AG08396 (cell line): ENCODE results near the gene FLNB.
"Not testable (repeated sequence)": the region's sequence is repeated elsewhere in the genome, so short reads cannot be mapped to it uniquely, and the experiment has no call there.

Experiments
- DNase-seq: peaks from one replicate; pipeline ENCODE4 v3.0.0; 2012; ENCODE audit warnings: low spot score, mixed read lengths

The FLNB gene

GRCh38 chr3:58029842-58030584, 21.8 kb downstream of the FLNB start:
- no peak for DNase-seq

- no peak for DNase-seq
These were observed 24.0 kb downstream of the FLNB start for GRCh38 chr3:58032186-58032585.

- DNase-seq = no peak
These were observed 26.7 kb downstream of the FLNB start for GRCh38 chr3:58034738-58035523.

DNA sequence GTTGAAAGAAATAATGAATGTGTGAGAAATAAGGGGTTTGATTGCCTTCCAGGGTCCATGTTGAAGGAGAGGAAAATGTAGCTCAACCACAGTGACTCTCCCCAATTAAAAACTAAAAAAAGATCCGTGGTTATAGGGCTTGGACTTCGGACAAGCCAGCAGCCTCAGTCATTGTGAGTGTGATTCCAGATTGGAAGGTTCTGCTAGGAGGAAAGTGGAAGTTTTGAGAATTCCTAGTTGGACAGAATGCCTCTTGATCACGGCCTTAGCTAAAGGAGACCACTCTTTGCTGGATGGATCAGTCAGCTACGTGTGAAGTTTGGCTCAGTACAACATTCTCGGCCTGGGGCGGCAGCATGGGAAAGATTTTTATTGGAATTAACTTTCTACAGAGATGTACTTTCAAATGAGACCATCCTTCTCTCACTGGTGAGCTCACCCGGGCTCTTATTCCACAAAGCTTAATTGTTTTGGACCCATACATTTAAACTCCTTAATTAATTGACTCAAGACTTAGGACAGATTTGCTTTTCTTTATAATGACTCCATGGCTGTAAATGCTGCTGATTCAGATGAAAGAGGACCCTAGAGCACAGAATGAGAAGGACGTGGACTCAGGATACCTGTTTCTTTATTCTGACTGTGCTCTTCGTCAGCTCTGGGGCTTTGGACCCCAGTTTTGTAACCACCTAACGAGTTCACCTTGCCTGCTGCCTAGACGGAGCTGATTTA, 27.5 kb downstream of the FLNB start:
- no peak for DNase-seq

DNA sequence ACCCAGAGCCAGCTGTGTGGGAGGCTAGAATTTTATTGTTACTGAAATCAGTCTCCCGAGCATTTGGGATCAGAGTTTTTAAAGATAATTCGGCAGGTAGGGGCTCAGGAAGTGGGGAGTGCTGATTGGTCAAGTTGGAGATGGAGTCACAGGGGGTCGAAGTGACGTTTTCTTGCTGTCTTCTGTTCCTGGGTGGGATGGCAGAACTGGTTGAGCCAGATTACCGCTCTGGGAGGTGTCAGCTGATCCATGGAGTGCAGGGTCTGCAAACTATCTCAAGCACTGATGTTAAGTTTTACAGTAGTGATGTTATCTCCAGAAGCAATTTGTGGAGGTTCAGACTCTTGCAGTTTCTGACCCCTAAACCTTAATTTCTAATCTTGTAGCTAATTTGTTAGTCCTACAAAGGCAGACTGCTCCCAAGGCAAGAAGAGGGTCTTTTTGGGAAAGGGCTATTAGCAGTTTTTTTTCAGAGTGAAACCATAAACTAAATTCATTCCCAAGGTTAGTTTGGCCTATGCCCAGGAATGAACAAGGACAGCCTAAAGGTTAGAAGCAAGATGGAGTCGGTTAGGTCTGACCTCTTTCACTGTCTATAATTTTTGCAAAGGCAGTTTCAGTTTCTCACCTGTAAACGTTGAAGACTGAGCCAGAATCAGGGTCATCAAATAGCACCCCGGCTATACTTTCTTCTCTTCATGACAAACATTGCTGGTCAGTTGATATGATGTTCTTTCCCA, 28.2 kb downstream of the FLNB start:
- DNase-seq = no peak

DNA sequence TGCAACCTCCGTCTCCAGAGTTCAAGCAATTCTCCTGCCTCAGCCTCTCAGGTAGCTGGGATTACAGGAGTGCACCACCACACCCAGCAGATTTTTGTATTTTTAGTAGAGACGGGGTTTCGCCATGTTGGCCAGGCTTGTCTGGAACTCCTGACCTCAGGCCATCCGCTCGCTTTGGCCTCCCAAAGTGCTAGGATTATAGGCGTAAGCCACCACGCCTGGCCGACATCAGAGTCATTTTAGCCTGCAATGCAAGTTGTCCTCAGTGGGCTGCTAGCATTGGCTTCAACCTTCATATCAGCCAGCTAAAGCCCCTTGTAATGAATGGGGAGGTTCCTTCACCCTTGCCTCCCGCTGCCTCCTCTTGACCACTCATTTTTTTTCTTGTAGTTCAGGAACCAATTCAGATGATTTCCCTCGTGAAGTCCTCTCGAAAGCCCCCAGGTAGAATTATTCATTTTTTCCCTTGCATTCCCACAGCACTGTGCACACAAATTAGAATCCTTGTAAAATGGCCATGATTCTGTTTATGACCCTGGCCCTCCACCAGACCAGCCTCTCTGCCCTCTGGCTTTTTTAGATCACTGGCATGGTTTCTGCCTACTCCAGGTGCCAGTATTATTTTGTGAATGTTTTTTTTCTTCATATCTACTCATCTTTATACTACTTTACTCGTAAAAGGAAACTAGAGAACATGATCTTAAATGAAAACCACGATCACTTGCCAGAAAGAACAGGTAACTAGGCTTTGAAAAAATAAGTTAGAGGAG, 29.1 kb downstream of the FLNB start:
- no peak for DNase-seq

- DNase-seq = no peak
These were observed 30.6 kb downstream of the FLNB start for GRCh38 chr3:58038675-58039292.

GRCh38 chr3:58039601-58040000, 31.4 kb downstream of the FLNB start:
- no peak for DNase-seq

GRCh38 chr3:58041182-58041825, 33.1 kb downstream of the FLNB start:
- DNase-seq = no peak

DNA sequence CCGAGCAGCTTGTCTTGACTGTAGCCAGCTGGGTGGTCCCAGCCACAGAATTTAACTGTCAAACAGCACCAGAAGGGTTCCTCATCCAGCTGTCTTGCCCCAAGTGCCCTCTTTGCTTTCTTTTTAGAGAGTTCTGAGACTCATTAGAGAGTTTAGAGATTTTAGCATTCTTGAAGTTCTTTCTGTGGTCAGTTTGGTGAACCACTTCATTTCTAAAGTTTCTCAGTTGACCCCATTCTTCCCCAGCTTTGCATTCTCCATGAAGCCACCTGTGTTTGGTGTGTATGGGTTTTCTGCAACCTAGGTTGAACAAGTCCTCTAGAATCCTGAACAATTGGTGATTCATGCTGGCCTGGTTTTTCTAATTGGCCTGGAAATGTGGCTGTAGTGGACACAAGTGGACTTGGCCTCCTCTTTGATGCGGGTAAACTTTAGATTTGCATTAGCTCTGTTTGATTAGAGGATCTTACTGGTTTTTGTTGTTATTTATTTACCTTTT, 33.7 kb downstream of the FLNB start:
- peak; percentile 43 for DNase-seq

GRCh38 chr3:58042947-58043707, 34.9 kb downstream of the FLNB start:
- no peak for DNase-seq

DNA sequence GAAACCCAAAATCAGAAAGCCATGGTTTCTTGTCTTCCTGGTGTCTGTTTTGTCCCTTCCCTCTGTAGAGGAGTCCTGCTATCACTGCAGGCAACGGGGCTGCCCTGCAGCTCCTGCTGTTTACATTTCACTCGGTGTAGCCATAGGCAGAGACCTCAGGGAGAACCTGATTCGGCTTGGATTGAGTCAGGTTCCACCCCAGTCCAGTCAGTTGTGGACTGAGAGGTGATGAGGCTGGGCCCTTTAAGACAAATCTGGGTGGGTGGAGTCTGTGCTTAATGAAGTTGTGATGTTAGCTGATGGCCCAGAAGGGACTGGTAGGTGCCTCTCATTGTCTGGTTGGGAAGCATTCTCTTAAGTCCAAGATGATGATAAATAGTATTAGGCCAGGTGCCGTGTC, 35.7 kb downstream of the FLNB start:
- no peak for DNase-seq

DNA sequence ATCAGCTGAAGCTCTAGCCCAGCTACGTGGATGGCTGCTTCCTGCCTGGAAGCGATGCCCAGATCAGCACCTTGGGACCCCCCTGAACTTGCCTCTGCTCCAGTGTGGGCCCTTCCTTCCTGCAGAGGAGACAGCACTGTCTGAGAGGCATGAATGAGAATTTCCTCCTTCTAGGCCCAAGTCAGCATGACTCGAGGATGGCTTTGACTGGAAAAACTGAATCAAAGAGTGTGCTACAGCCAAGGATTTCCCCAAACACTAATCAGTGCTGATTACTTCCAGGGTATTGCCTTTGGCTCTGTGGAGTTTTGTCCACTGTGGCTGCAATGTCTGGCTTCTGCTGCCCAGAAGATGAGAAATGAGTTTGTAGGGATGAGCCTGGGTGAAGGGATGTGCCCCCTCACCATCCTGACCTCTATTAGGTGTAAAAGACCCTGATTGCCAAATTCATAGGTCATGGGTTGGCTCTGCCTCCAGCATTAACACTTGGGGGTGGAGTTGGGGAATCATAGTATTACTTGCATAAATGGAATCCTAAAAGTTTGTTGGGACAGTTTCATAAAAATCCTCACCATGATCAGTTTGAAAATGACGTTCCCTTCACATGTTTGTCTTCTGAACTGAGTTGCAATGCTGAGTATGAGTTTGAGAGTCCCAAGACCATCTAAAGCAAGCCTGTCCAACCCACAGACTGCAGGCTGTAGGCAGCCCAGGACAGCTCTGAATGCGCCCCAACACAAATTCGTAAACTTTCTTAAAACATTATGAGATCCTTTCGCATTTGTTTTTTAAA, 36.7 kb downstream of the FLNB start:
- DNase-seq = no peak

- no peak for DNase-seq
These were observed 39.6 kb downstream of the FLNB start for GRCh38 chr3:58047826-58048225.

GRCh38 chr3:58048301-58048700, 40.1 kb downstream of the FLNB start:
- no peak for DNase-seq

DNA sequence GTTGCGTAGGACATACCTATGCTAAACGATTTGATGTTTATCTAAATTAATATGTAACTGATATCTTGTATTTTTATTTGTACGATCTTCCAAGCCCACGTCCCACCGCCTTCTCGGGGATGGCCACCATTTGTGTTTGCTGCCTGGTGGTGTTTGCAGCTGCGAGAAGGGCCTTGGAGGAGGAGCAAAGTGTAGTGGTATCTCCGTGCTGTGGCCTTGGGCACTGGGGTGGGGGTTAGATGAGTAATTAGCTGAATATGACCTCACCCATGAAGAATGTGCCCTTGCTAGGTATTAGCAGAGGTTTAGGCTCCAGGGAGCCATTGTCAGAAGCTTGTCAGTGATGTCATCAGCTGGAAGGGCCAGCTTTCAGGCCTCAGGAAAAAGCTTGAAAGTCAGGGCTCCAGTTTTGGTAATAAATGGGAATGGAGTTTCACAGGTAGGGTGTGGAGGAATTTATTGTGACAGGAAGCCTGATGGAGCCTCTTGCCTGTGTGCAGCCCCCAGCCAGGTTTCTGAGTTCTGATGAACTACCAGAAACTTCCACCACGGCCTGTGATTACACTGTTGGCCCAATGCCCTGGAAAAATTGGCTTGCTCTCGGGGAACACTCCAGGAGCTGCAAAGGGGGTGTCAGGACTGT, 41.0 kb downstream of the FLNB start:
- DNase-seq = peak; percentile 53

- DNase-seq = no peak
These were observed 43.0 kb downstream of the FLNB start for GRCh38 chr3:58051196-58051595.

DNA sequence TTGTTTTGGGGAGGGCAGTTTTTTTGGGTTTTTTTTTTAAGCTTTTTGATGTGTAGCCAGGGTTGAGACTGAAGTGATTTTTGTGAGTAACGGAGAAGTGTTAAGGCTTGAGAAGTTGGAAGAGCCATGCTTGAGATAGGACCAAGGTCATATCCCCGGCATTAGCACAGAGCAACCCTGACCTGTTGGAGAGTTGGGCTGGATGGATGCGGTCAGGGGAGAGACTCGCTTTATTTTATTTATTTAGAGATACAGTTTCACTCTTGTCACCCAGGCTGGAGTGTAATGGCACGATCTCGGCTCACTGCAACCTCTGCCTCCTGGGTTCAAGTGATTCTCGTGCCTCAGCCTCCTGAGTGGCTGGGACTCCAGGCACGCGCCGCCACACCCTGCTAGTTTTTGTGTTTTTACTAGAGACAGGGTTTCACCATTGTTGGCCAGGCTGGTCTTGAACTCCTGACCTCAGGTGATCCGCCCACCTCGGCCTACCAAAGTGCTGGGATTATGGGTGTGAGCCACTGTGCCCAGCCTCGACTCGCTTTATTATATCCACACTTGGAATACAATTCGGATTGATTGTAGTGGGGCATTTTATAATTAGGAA, 43.5 kb downstream of the FLNB start:
- DNase-seq = not testable (repeated sequence)
